PC-9 (cell line): ENCODE measurements around the gene NHS. TPM values are rescaled to one million over a fixed set of nuclear protein-coding genes. Genes with fewer than 3 reads are reported as not detected.

ENCODE experiments used
- BruUV-seq: library from RNA; stranded (reverse); fragments of 400-500 nt; replicated peaks from 2 replicates; lab custom pipeline; 2021; lab: Mats Ljungman, UMichigan
- CTCF ChIA-PET: fragments of 300-600 bp; sonication (Branson Sonifier 250); formaldehyde crosslinking; loops from one replicate; lab custom pipeline; 2022; ENCODE audit warnings: antibody characterized with exemption; lab: Charles Lee
- POLR2A ChIA-PET: fragments of 300-600 bp; sonication (Branson Sonifier 250); formaldehyde crosslinking; loops from one replicate; lab custom pipeline; 2022; ENCODE audit warnings: antibody characterized with exemption; ENCODE audit not compliant: unreplicated experiment; lab: Charles Lee
- DNase-seq, 2 experiments: peaks; one replicate each; pipeline versions ENCODE4 v3.0.0 to v3.0.0-alpha.2; 2015 to 2022; ENCODE audit warnings: mixed read lengths in 1 of 2
- H2AFZ ChIP-seq: fragments of 200-600 bp; sonication (generic); 2 replicates; pipeline ENCODE4 v1.8.1; 2017; ENCODE audit warnings: antibody characterized with exemption
- H3F3A ChIP-seq: fragments of 200-600 bp; sonication (generic); 2 replicates; pipeline ENCODE4 v1.8.1; 2017; ENCODE audit warnings: antibody characterized with exemption, mild to moderate bottlenecking, low read depth; ENCODE audit not compliant: insufficient read depth
- H3K27ac ChIP-seq: fragments of 200-600 bp; sonication (generic); 2 replicates; pipeline ENCODE4 v1.6.1; 2016; ENCODE audit warnings: mixed run types
- H3K27me3 ChIP-seq: fragments of 200-600 bp; sonication (generic); 2 replicates; pipeline ENCODE4 v1.6.1; 2016; ENCODE audit warnings: low read depth, mixed run types; ENCODE audit not compliant: insufficient read depth
- H3K36me3 ChIP-seq: fragments of 200-600 bp; sonication (generic); 2 replicates; pipeline ENCODE4 v1.6.1; 2016; ENCODE audit warnings: low read depth, mixed run types
- H3K4me1 ChIP-seq: fragments of 200-600 bp; sonication (generic); replicated peaks from 2 replicates; pipeline ENCODE4 v1.6.1; 2016; ENCODE audit warnings: mixed run types; ENCODE audit not compliant: insufficient read depth
- H3K4me2 ChIP-seq: fragments of 200-600 bp; sonication (generic); 2 replicates; pipeline ENCODE4 v1.6.1; 2017; ENCODE audit warnings: mixed run types
- H3K4me3 ChIP-seq: fragments of 200-600 bp; sonication (generic); 2 replicates; pipeline ENCODE4 v1.6.1; 2016; ENCODE audit warnings: mixed run types
- H3K79me2 ChIP-seq: fragments of 200-600 bp; sonication (generic); 2 replicates; pipeline ENCODE4 v1.6.1; 2017; ENCODE audit warnings: low read depth, mixed run types
- H3K9me2 ChIP-seq: fragments of 200-600 bp; sonication (generic); 2 replicates; pipeline ENCODE4 v1.8.1; 2017; ENCODE audit warnings: mild to moderate bottlenecking; ENCODE audit not compliant: insufficient read depth
- H3K9me3 ChIP-seq: fragments of 200-600 bp; sonication (generic); 2 replicates; pipeline ENCODE4 v1.8.1; 2016; ENCODE audit warnings: low read depth; ENCODE audit not compliant: insufficient read depth
- H4K20me1 ChIP-seq: fragments of 200-600 bp; sonication (generic); 2 replicates; pipeline ENCODE4 v1.8.1; 2017; ENCODE audit not compliant: insufficient read depth
- EZH2 ChIP-seq: fragments of 200-600 bp; sonication (generic); IDR thresholded peaks from 2 replicates; pipeline ENCODE4 v1.8.0; 2017; ENCODE audit warnings: antibody characterized with exemption, low read depth
- intact Hi-C: fragments of 100-400 bp; cut with micrococcal nuclease; formaldehyde crosslinking; loops from one replicate; pipeline ENCODE4 v1.10.0; 2022; ENCODE audit not compliant: unreplicated experiment
- total RNA-seq: library from RNA; stranded (reverse); gene quantifications from 2 replicates; pipeline ENCODE4 v1.2.3, GENCODE V29; 2021
- TF ChIP-seq, protein P1 (sequence below): fragments of 200-600 bp; sonication (generic); conservative IDR thresholded peaks from 2 replicates; pipeline ENCODE4 v1.6.1; 2017; ENCODE audit warnings: mixed run types, antibody characterized with exemption, mild to moderate bottlenecking, moderate library complexity

The NHS gene
- total RNA-seq, 1 experiment from 2014 or later: 6.7 TPM

DNA sequence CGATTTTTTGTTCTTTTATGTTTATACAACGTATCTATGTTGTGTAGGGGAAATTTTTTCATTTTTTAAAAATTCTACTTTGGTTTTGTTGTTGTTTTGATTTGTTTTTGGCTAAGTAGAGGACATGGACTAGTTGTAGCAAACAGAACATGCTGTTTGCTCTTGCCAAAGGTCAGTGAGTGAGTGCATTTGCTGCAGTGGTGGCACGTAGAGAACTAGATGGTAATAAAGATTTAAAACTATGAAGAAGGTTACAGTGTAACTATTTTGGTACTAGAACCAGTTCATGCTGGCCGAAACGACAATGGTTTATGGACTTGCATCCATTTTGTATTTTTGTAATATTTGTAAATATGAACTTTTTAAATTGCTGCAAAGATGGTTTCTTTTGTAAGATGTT lies 360.4 kb downstream of the NHS start:
- ChIA-PET CTCF (no interaction called here), POLR2A (no interaction called here)
- H3K36me3 ChIP-seq: no peaks in the 10 kb centered on the region
- DNase-seq: no peak
- no peaks in the 10 kb centered on the region for H3K9me3 ChIP-seq
- no TSS peak for BruUV-seq
- no peak overlapping the region for H3K4me2 ChIP-seq
- peaks cover 14% of the 10 kb centered on the region; the same call in 1 of the 2 replicates for H3K4me1 ChIP-seq
- intact Hi-C loops: loop anchor here (5.0 kb wide), 1 partner anchor 1607 kb away; the partner anchor contains the start of gene PDHA1
- H3F3A ChIP-seq: peaks cover 12% of the 10 kb centered on the region; the same call in 1 of the 2 replicates
- no peaks in the 10 kb centered on the region for H3K9me2 ChIP-seq
- TF ChIP-seq, protein P1, sequence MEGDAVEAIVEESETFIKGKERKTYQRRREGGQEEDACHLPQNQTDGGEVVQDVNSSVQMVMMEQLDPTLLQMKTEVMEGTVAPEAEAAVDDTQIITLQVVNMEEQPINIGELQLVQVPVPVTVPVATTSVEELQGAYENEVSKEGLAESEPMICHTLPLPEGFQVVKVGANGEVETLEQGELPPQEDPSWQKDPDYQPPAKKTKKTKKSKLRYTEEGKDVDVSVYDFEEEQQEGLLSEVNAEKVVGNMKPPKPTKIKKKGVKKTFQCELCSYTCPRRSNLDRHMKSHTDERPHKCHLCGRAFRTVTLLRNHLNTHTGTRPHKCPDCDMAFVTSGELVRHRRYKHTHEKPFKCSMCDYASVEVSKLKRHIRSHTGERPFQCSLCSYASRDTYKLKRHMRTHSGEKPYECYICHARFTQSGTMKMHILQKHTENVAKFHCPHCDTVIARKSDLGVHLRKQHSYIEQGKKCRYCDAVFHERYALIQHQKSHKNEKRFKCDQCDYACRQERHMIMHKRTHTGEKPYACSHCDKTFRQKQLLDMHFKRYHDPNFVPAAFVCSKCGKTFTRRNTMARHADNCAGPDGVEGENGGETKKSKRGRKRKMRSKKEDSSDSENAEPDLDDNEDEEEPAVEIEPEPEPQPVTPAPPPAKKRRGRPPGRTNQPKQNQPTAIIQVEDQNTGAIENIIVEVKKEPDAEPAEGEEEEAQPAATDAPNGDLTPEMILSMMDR: no peak
- no peak for TF ChIP-seq EZH2
- H3K79me2 ChIP-seq: peaks cover 20% of the 10 kb centered on the region
- H4K20me1 ChIP-seq: no peaks in the 10 kb centered on the region; the same call in 1 of the 2 replicates
- no peak overlapping the region for H3K27ac ChIP-seq
- no peaks in the 10 kb centered on the region for H3K27me3 ChIP-seq
- H2AFZ ChIP-seq: no peak overlapping the region
- H3K4me3 ChIP-seq: no peak overlapping the region

DNA sequence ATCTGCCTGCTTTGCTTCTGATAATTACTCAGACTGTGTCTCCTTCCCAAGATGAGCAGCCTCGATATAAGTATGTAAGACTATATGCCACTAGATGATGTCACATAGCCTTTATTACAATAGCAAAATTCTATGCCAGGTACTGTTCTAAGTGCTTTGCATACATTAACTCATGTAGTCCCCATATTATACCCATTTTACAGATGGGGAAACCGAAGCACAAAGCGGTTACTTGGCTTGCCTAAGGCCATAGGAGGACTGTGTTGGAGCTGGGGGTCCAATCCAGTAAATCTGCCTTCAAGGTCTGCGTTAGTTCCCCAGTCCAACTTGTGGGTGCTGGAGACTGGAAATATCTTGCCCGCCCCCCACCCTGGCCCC lies 361.5 kb downstream of the NHS start:
- Histone ChIP-seq H3K27ac (peak overlapping the region; percentile 41), H3K4me1 (peaks cover 14% of the 10 kb centered on the region; the same call in 1 of the 2 replicates), H4K20me1 (no peaks in the 10 kb centered on the region; the same call in 1 of the 2 replicates), H3F3A (peaks cover 12% of the 10 kb centered on the region; the same call in 1 of the 2 replicates), H3K4me2 (peak overlapping the region; percentile 24; the same call in 1 of the 2 replicates), H2AFZ (0 out of 2 replicates have a peak overlapping the region, but pooled peaks have one; percentile 49), H3K79me2 (peaks cover 31% of the 10 kb centered on the region), H3K9me3 (no peaks in the 10 kb centered on the region), H3K4me3 (peak overlapping the region; percentile 51; the same call in 1 of the 2 replicates), H3K36me3 (no peaks in the 10 kb centered on the region), H3K27me3 (no peaks in the 10 kb centered on the region), H3K9me2 (no peaks in the 10 kb centered on the region)
- TF ChIP-seq, protein P1: no peak
- no peak for TF ChIP-seq EZH2
- no TSS peak for BruUV-seq
- no peak for DNase-seq
- ChIA-PET POLR2A (interaction anchor here (0.6 to 0.9 kb wide), 4 partner anchors 16 to 361 kb away, joined by 3 to 26 read pairs (median 6); no protein-coding TSS in a partner anchor), CTCF (interaction anchor here (0.6 kb wide), 1 partner anchor 654 kb away, joined by 4 read pairs; no protein-coding TSS in a partner anchor)
- intact Hi-C loops: loop anchor here (2.0 to 5.0 kb wide), 2 partner anchors 1018 to 1606 kb away; partner anchors contain the start of genes PDHA1 and SYAP1

DNA sequence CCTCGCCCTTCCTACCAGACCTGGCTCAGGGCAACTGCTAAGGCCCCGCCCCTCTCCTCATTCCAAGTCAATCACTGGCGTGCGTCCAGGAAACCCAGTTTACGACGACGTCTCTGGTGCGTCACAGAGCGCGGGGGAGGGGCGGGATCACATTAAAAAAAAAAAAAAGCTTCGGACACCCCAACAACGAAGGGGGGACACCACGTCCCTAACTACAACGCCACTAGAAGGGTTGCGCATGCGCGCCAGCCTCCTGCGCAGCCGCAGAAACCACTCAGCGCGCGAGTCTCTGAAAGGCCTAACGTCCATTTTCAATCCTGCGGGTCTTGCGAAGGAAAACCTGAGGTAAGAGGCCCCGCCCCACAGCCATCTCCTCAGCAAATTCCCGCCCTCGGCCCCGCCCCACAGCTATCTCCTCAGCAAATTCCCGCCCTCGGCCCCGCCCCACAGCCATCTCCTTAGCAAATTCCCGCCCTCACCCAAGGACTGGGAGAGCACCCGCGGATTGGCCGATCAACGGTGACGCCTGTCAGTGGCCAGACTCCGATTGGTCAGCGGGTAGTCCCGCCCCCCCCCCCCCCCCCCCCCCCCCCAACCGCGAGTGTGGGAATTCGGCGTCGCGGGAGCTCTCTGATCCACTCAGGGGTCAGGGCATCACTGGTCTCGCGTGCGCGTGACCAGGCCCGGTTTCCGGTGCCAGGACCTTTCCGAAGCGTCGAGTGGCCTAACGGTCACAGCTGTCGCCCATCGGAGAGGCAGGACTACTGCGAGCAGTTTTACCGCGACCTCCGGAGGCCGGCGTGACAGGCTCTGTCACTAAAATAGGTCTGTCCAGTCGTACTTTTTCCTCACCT lies 362.1 kb downstream of the NHS start, which contains the start of gene SCML1:
Gene SCML1 (plus strand): TSS at position 638 of the 854 bp plus-strand sequence. CDS start 6,694 bp downstream, outside the sequence.
- CTCF ChIA-PET: interaction anchor here (0.6 to 0.7 kb wide), 2 partner anchors 441 to 655 kb away, joined by 4 to 5 read pairs; no protein-coding TSS in a partner anchor
- H3K27ac ChIP-seq: peak within 1 kb of the TSS; percentile 85
- peak within 1 kb of the TSS; percentile 94 for H3K4me3 ChIP-seq
- peak within 1 kb of the TSS; percentile 87 for H2AFZ ChIP-seq
- H3K79me2 ChIP-seq: peaks cover 35% of the 10 kb centered on the region
- BruUV-seq: no TSS peak
- TF ChIP-seq EZH2: no peak
- TF ChIP-seq, protein P1: no peak
- H3K36me3 ChIP-seq: no peaks in the 10 kb centered on the region
- H3K27me3 ChIP-seq: no peaks in the 10 kb centered on the region
- peaks cover 12% of the 10 kb centered on the region; the same call in 1 of the 2 replicates for H3F3A ChIP-seq
- H3K4me2 ChIP-seq: peak within 1 kb of the TSS; percentile 74
- POLR2A ChIA-PET: interaction anchor here (0.6 to 0.9 kb wide), 6 partner anchors 9 to 361 kb away, joined by 3 to 26 read pairs (median 7); no protein-coding TSS in a partner anchor
- H3K4me1 ChIP-seq: peaks cover 14% of the 10 kb centered on the region; the same call in 1 of the 2 replicates
- intact Hi-C loops: loop anchor here (2.0 to 5.0 kb wide), 2 partner anchors 1018 to 1605 kb away; partner anchors contain the start of genes PDHA1 and SYAP1
- DNase-seq: peak; percentile 94 to 95
- no peaks in the 10 kb centered on the region for H3K9me3 ChIP-seq
- H4K20me1 ChIP-seq: no peaks in the 10 kb centered on the region; the same call in 1 of the 2 replicates
- H3K9me2 ChIP-seq: no peaks in the 10 kb centered on the region
